ENCODE data around the gene DCPS. TPM values are rescaled to one million over a fixed set of nuclear protein-coding genes. Genes with fewer than 3 reads are reported as not detected.

The DCPS gene
- total RNA-seq, 1 experiment from 2014 or later, result 52.6 TPM

DNA sequence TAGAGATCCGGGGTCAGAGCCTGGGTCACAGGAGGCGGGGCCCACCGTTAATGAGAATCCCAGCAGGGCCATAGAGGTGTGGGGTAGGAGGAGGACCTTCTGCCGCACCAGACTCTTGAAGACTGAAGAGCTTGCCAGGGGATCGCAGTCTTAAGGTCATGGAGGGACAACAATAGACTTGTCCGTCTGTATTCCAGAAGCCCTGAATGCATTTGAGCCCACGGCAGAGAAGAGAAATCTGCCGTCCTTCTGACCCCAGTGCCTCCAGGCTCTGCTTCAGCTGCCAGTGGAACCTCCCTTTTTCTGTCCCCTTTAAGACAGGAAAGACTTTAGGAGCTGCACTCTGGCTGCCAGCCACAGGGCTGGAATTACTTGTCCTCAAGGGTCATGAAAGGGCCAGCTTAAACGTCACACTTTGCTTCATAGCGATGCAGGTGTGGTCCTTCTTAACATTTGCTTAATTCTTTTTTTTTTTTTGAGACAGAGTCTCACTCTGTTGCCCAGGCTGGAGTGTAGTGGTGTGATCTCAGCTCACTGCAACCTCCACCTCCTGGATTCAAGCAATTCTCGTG lies 36.1 kb downstream of the DCPS start:
- H3F3A ChIP-seq (ENCODE audit: low read length, unreplicated experiment), result no peaks in the 10 kb centered on the region
- H3K4me1 ChIP-seq (ENCODE audit: insufficient read depth, low read length), result peaks cover 39% of the 10 kb centered on the region
- H3K9ac ChIP-seq (ENCODE audit: low read length), result peak overlapping the region; percentile 79
- CTCF ChIA-PET, result interaction anchor here (0.9 kb wide), 1 partner anchor 14 kb away, joined by 4 read pairs; no protein-coding TSS in a partner anchor
- ATAC-seq, result no peak
- no peaks in the 10 kb centered on the region for H3K9me2 ChIP-seq (replicated peaks; ENCODE audit: low read length)
- H3K27me3 ChIP-seq (ENCODE audit: low read length), result no peaks in the 10 kb centered on the region
- H3K9me3 ChIP-seq (ENCODE audit: low read length), result no peaks in the 10 kb centered on the region
- no peak overlapping the region for H3K4me3 ChIP-seq (ENCODE audit: low read length)
- H3K4me2 ChIP-seq (ENCODE audit: low read length), result peak overlapping the region; percentile 23; the same call in 1 of the 2 replicates
- DNase-seq, result peak; percentile 89
- H2AFZ ChIP-seq (ENCODE audit: low read length), result no peak overlapping the region
- POLR2A ChIA-PET (ENCODE audit: unreplicated experiment), result interaction anchor here (0.6 kb wide), 1 partner anchor 64 kb away, joined by 10 read pairs; no protein-coding TSS in a partner anchor
- H3K36me3 ChIP-seq (ENCODE audit: low read depth, low read length), result peaks cover 10% of the 10 kb centered on the region; the same call in 1 of the 2 replicates
- no peaks in the 10 kb centered on the region for H4K20me1 ChIP-seq (ENCODE audit: low read length)
- H3K27ac ChIP-seq (ENCODE audit: low read length), result peak overlapping the region; percentile 95
- TF ChIP-seq, protein P1, sequence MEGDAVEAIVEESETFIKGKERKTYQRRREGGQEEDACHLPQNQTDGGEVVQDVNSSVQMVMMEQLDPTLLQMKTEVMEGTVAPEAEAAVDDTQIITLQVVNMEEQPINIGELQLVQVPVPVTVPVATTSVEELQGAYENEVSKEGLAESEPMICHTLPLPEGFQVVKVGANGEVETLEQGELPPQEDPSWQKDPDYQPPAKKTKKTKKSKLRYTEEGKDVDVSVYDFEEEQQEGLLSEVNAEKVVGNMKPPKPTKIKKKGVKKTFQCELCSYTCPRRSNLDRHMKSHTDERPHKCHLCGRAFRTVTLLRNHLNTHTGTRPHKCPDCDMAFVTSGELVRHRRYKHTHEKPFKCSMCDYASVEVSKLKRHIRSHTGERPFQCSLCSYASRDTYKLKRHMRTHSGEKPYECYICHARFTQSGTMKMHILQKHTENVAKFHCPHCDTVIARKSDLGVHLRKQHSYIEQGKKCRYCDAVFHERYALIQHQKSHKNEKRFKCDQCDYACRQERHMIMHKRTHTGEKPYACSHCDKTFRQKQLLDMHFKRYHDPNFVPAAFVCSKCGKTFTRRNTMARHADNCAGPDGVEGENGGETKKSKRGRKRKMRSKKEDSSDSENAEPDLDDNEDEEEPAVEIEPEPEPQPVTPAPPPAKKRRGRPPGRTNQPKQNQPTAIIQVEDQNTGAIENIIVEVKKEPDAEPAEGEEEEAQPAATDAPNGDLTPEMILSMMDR (conservative IDR thresholded peaks at IDR 0.05; ENCODE audit: low read depth, low read length), result no peak
- TF ChIP-seq EZH2 (IDR thresholded peaks at IDR 0.05; ENCODE audit: low read length, unreplicated experiment) (no peak), EZH2phosphoT487 (IDR thresholded peaks at IDR 0.05; ENCODE audit: borderline replicate concordance, low read length) (no peak)
- no TSS peak for BruUV-seq (replicated peaks)
- H3K79me2 ChIP-seq (ENCODE audit: low read length), result no peaks in the 10 kb centered on the region
- intact Hi-C loops (cut with micrococcal nuclease), result no loop called here

DNA sequence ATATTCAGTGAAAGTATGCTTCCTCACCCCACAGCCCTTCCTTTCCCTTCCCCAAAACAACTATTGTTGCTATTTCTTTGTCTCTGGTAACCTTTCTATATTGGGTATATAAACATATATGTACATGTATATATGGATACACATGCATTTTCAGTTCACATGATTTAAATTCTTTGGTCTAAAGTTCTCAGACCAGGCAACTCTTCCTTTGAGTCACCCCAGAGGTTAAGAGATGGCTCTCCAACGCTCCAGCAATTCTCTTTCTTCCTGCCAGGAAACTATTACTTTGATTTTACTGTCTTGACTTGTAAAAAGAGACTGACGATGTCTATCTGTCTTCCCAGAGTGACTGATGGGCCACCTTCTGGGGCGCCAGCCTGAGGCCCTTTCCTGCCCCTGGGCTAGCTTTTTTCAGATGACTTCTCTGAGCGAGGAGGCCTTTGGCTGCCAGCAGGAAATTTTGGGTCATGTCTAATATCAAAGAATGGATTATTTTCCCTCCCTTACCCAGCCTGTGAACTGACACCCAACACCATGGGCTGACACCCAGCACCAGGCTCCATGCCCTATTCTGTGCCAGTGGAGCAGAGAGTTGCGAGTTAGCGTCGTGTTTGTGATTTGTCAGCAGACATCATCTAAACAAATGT lies 37.2 kb downstream of the DCPS start:
- no peak overlapping the region for H3K4me3 ChIP-seq (ENCODE audit: low read length)
- TF ChIP-seq EZH2phosphoT487 (IDR thresholded peaks at IDR 0.05; ENCODE audit: borderline replicate concordance, low read length), result no peak
- TF ChIP-seq, protein P1 (conservative IDR thresholded peaks at IDR 0.05; ENCODE audit: low read depth, low read length), result no peak
- TF ChIP-seq EZH2 (IDR thresholded peaks at IDR 0.05; ENCODE audit: low read length, unreplicated experiment), result no peak
- TSS peak; percentile 4 for BruUV-seq (replicated peaks)
- peak overlapping the region; percentile 79 for H3K9ac ChIP-seq (ENCODE audit: low read length)
- no peaks in the 10 kb centered on the region for H3K27me3 ChIP-seq (ENCODE audit: low read length)
- H3K27ac ChIP-seq (ENCODE audit: low read length), result peak overlapping the region; percentile 95
- H3K4me2 ChIP-seq (ENCODE audit: low read length), result peak overlapping the region; percentile 66
- ATAC-seq (peak; percentile 4; the same call in 1 of the 2 replicates), DNase-seq (peak; percentile 49)
- no peaks in the 10 kb centered on the region for H3K79me2 ChIP-seq (ENCODE audit: low read length)
- H3F3A ChIP-seq (ENCODE audit: low read length, unreplicated experiment), result no peaks in the 10 kb centered on the region
- ChIA-PET CTCF (no interaction called here), POLR2A (ENCODE audit: unreplicated experiment) (no interaction called here)
- H2AFZ ChIP-seq (ENCODE audit: low read length), result no peak overlapping the region
- no peaks in the 10 kb centered on the region for H3K9me3 ChIP-seq (ENCODE audit: low read length)
- intact Hi-C loops (cut with micrococcal nuclease), result no loop called here
- peaks cover 43% of the 10 kb centered on the region for H3K4me1 ChIP-seq (ENCODE audit: insufficient read depth, low read length)
- H4K20me1 ChIP-seq (ENCODE audit: low read length), result no peaks in the 10 kb centered on the region
- H3K36me3 ChIP-seq (ENCODE audit: low read depth, low read length), result peaks cover 14% of the 10 kb centered on the region; the same call in 1 of the 2 replicates
- H3K9me2 ChIP-seq (replicated peaks; ENCODE audit: low read length), result no peaks in the 10 kb centered on the region

DNA sequence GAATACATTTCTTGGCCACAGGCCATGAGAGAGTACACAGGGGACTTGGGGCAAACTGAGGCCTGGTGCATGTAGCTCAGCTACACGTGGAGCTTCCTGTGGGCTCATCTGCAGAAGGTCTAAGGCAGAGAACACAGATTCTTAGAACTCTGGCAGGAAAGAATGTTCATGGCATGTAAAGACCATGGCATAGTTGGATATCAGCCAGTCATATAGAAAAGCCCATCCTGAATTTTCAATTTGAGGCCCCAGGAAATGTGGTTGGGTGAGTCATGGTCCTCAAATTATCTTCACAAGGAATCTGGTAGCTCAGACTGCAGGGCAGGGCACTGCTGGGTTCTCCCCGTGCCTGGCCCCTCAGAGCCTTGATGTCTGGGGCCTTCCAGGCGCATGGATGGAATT lies 37.9 kb downstream of the DCPS start:
- Histone ChIP-seq H3K27ac (ENCODE audit: low read length) (peak overlapping the region; percentile 95), H3K4me1 (ENCODE audit: insufficient read depth, low read length) (peaks cover 46% of the 10 kb centered on the region), H3K36me3 (ENCODE audit: low read depth, low read length) (peaks cover 14% of the 10 kb centered on the region; the same call in 1 of the 2 replicates), H3K4me2 (ENCODE audit: low read length) (peak overlapping the region; percentile 66), H4K20me1 (ENCODE audit: low read length) (no peaks in the 10 kb centered on the region), H3K27me3 (ENCODE audit: low read length) (no peaks in the 10 kb centered on the region), H3K9ac (ENCODE audit: low read length) (peak overlapping the region; percentile 79), H2AFZ (ENCODE audit: low read length) (no peak overlapping the region), H3K79me2 (ENCODE audit: low read length) (no peaks in the 10 kb centered on the region), H3K4me3 (ENCODE audit: low read length) (no peak overlapping the region; the same call in 1 of the 2 replicates), H3K9me2 (replicated peaks; ENCODE audit: low read length) (no peaks in the 10 kb centered on the region), H3K9me3 (ENCODE audit: low read length) (no peaks in the 10 kb centered on the region), H3F3A (ENCODE audit: low read length, unreplicated experiment) (no peaks in the 10 kb centered on the region)
- DNase-seq (peak; percentile 98), ATAC-seq (peak; percentile 81)
- POLR2A ChIA-PET (ENCODE audit: unreplicated experiment), result no interaction called here
- intact Hi-C loops (cut with micrococcal nuclease), result no loop called here
- no TSS peak for BruUV-seq (replicated peaks)
- TF ChIP-seq, protein P1 (conservative IDR thresholded peaks at IDR 0.05; ENCODE audit: low read depth, low read length), result no peak
- TF ChIP-seq EZH2 (IDR thresholded peaks at IDR 0.05; ENCODE audit: low read length, unreplicated experiment) (no peak), EZH2phosphoT487 (IDR thresholded peaks at IDR 0.05; ENCODE audit: borderline replicate concordance, low read length) (no peak)
- CTCF ChIA-PET, result no interaction called here

All from PC-3 (cell line).